Adrenal gland (tissue), 5 donors: ENCODE measurements around the gene RASSF4.

Experiments
- POLR2A ChIP-seq, 2 donors: fragments of 450-650 bp; IDR thresholded peaks; one replicate each; pipeline ENCODE4 v1.6.1; 2017; ENCODE audit warnings: antibody characterized with exemption in 2 of 2, mild to moderate bottlenecking in 2 of 2, moderate library complexity in 1 of 2
- TF ChIP-seq, protein P1 (sequence below), 6 experiments: fragments of 450-650 bp in 4 of 6; fragments of 200-600 bp in 2 of 6; sonication (generic) in 1 of 6; IDR thresholded peaks; 1 replicate in 5 of 6; 2 replicates in 1 of 6; pipeline versions ENCODE4 v1.5.1 to v1.8.0; 2016 to 2021; ENCODE audit warnings: antibody characterized with exemption in 6 of 6, mild to moderate bottlenecking in 2 of 6, moderate library complexity in 1 of 6
- donor health status: DM: no; HTN: no; CAD: no.

DNA sequence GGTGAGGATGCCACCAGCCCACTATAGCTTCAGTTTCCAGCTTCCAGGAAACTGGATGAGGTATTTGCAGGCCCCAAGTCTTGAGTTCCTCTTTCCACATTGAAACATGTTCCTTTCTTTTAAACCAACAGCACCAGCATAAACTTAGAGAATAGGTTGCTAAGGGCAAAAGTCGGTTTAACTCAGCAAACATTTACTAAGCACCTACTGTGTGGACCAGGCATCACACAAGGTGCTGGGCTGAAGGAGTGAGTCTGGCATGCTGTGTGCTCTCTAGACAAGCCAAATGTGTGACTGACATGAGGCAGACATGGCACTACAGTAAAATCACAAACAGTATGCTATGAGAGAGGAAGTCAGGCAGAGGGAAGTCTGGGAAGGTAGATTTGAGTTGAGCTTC lies 11.0 kb upstream of the RASSF4 start:
- no peak for TF ChIP-seq POLR2A (IDR thresholded peaks at IDR 0.05)
- TF ChIP-seq, protein P1, sequence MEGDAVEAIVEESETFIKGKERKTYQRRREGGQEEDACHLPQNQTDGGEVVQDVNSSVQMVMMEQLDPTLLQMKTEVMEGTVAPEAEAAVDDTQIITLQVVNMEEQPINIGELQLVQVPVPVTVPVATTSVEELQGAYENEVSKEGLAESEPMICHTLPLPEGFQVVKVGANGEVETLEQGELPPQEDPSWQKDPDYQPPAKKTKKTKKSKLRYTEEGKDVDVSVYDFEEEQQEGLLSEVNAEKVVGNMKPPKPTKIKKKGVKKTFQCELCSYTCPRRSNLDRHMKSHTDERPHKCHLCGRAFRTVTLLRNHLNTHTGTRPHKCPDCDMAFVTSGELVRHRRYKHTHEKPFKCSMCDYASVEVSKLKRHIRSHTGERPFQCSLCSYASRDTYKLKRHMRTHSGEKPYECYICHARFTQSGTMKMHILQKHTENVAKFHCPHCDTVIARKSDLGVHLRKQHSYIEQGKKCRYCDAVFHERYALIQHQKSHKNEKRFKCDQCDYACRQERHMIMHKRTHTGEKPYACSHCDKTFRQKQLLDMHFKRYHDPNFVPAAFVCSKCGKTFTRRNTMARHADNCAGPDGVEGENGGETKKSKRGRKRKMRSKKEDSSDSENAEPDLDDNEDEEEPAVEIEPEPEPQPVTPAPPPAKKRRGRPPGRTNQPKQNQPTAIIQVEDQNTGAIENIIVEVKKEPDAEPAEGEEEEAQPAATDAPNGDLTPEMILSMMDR (IDR thresholded peaks at IDR 0.05) = no peak
